H1 (cell line): Measurements from ENCODE around the gene TUBGCP6. TPM values are rescaled to one million over a fixed set of nuclear protein-coding genes. Genes with fewer than 3 reads are reported as not detected.

Source experiments
- CTCF ChIA-PET: fragments of 300-600 bp; sonication (Branson Sonifier 250); formaldehyde crosslinking; loops from one replicate; lab custom pipeline; 2021; ENCODE audit not compliant: partially characterized antibody; lab: Charles Lee
- POLR2A ChIA-PET: fragments of 300-600 bp; sonication (Branson Sonifier 250); formaldehyde crosslinking; loops from one replicate; lab custom pipeline; 2021; ENCODE audit warnings: inconsistent platforms; ENCODE audit not compliant: partially characterized antibody; lab: Charles Lee
- DNase-seq, 2 experiments: peaks; one replicate each; pipeline versions ENCODE4 v3.0.0 to v3.0.0-alpha.2; 2010 to 2022; ENCODE audit warnings: low spot score in 2 of 2, low read depth in 1 of 2, mixed read lengths in 1 of 2
- FAIRE-seq: peaks from 2 replicates; lab custom pipeline; 2011; peaks lifted over from hg19 to GRCh38; lab: Jason Lieb, UNC
- H2AFZ ChIP-seq: 2 replicates; pipeline ENCODE4 v1.8.1; 2012; ENCODE audit warnings: low read length, inconsistent platforms
- H2AK5ac ChIP-seq: 2 replicates; pipeline ENCODE4 v1.6.1; 2013; ENCODE audit warnings: low read depth, low read length
- H2BK120ac ChIP-seq: replicated peaks from 2 replicates; pipeline ENCODE3; 2013; ENCODE audit warnings: low read depth, low read length, inconsistent platforms
- H2BK12ac ChIP-seq: 2 replicates; pipeline ENCODE4 v1.6.1; 2013; ENCODE audit warnings: low read depth, low read length
- H2BK15ac ChIP-seq: 2 replicates; pipeline ENCODE4 v1.6.1; 2013; ENCODE audit warnings: low read length
- H2BK20ac ChIP-seq: 2 replicates; pipeline ENCODE4 v1.6.1; 2013; ENCODE audit warnings: low read length
- H2BK5ac ChIP-seq: 2 replicates; pipeline ENCODE4 v1.6.1; 2013; ENCODE audit warnings: low read depth, low read length
- H3K14ac ChIP-seq: 2 replicates; pipeline ENCODE4 v1.6.1; 2013; ENCODE audit warnings: inconsistent platforms; ENCODE audit not compliant: insufficient read length
- H3K18ac ChIP-seq: 2 replicates; pipeline ENCODE4 v1.6.1; 2013; ENCODE audit warnings: low read length; ENCODE audit errors: extremely low read depth
- H3K23ac ChIP-seq: 2 replicates; pipeline ENCODE4 v1.6.1; 2013; ENCODE audit warnings: inconsistent platforms; ENCODE audit not compliant: insufficient read length
- H3K23me2 ChIP-seq: 2 replicates; pipeline ENCODE4 v1.6.1; 2013; ENCODE audit warnings: low read depth, low read length
- H3K27ac ChIP-seq: 2 replicates; pipeline ENCODE4 v1.6.1; 2011; ENCODE audit warnings: low read depth, low read length, inconsistent platforms
- H3K27me3 ChIP-seq, 4 experiments: replicated peaks in 1 of 4; 1 replicate in 1 of 4; 2 replicates in 3 of 4; pipeline versions ENCODE4 v1.6.1 to v1.8.1; 2011 to 2013; ENCODE audit warnings: low read length in 3 of 4, mild to moderate bottlenecking in 3 of 4, inconsistent platforms in 2 of 4, mixed read lengths in 2 of 4, moderate library complexity in 1 of 4; ENCODE audit not compliant: control insufficient read depth in 3 of 4, insufficient read depth in 3 of 4; ENCODE audit errors: extremely low read depth in 1 of 4
- H3K36me3 ChIP-seq, 4 experiments: 2 replicates each; pipeline versions ENCODE4 v1.6.1 to v1.8.1; 2011 to 2013; ENCODE audit warnings: mild to moderate bottlenecking in 4 of 4, low read length in 3 of 4, moderate library complexity in 2 of 4, control low read depth in 1 of 4, inconsistent platforms in 1 of 4; ENCODE audit not compliant: insufficient read depth in 4 of 4, control insufficient read depth in 2 of 4
- H3K4ac ChIP-seq: replicated peaks from 2 replicates; pipeline ENCODE3; 2013; ENCODE audit warnings: low read length, low read depth, mixed read lengths, inconsistent platforms; ENCODE audit not compliant: insufficient read length
- H3K4me1 ChIP-seq, 4 experiments: replicated peaks in 1 of 4; 1 replicate in 1 of 4; 2 replicates in 3 of 4; pipeline versions ENCODE4 v1.6.1 to v1.8.1; 2011 to 2013; ENCODE audit warnings: low read length in 3 of 4, inconsistent platforms in 2 of 4, mixed read lengths in 1 of 4; ENCODE audit not compliant: insufficient read depth in 4 of 4, control insufficient read depth in 3 of 4
- H3K4me2 ChIP-seq, 2 experiments: 2 replicates each; pipeline versions ENCODE4 v1.6.1 to v1.8.1; 2011 to 2013; ENCODE audit warnings: low read depth in 2 of 2, low read length in 2 of 2, control low read depth in 1 of 2, inconsistent platforms in 1 of 2, mild to moderate bottlenecking in 1 of 2; ENCODE audit not compliant: insufficient read depth in 1 of 2
- H3K4me3 ChIP-seq, 4 experiments: fragments of 200-600, 300-600 bp in 1 of 4; sonication (generic), shearing (Covaris generic), sonication (Bioruptor Twin) in 1 of 4; 2 replicates each; pipeline versions ENCODE4 v1.5.1 to v1.8.1; 2011 to 2016; ENCODE audit warnings: low read length in 4 of 4, low read depth in 3 of 4, control low read depth in 2 of 4, inconsistent platforms in 2 of 4, mild to moderate bottlenecking in 2 of 4, mixed read lengths in 1 of 4, moderate library complexity in 1 of 4; ENCODE audit not compliant: insufficient read depth in 2 of 4; ENCODE audit errors: extremely low read depth in 1 of 4
- H3K56ac ChIP-seq: replicated peaks from 2 replicates; pipeline ENCODE3; 2013; ENCODE audit warnings: low read depth, mild to moderate bottlenecking, mixed read lengths, low read length, inconsistent platforms; ENCODE audit not compliant: insufficient read length
- H3K79me1 ChIP-seq: 2 replicates; pipeline ENCODE4 v1.6.1; 2013; ENCODE audit warnings: low read depth, low read length, control low read depth
- H3K79me2 ChIP-seq, 2 experiments: 2 replicates each; pipeline versions ENCODE4 v1.6.1 to v1.8.1; 2012 to 2013; ENCODE audit warnings: low read length in 2 of 2, mild to moderate bottlenecking in 2 of 2, inconsistent platforms in 1 of 2; ENCODE audit not compliant: insufficient read depth in 2 of 2, control insufficient read depth in 1 of 2
- H3K9ac ChIP-seq, 4 experiments: replicated peaks in 1 of 4; 1 replicate in 1 of 4; 2 replicates in 3 of 4; pipeline versions ENCODE4 v1.6.1 to v1.8.1; 2011 to 2013; ENCODE audit warnings: low read depth in 3 of 4, low read length in 3 of 4, control low read depth in 2 of 4, mild to moderate bottlenecking in 2 of 4, moderate library complexity in 2 of 4, inconsistent platforms in 1 of 4; ENCODE audit errors: extremely low read depth in 1 of 4
- H3K9me3 ChIP-seq, 2 experiments: 2 replicates each; pipeline versions ENCODE4 v1.6.1 to v1.8.1; 2012 to 2013; ENCODE audit warnings: mild to moderate bottlenecking in 2 of 2, moderate library complexity in 2 of 2, control low read depth in 1 of 2, inconsistent platforms in 1 of 2, low read depth in 1 of 2, low read length in 1 of 2, mixed read lengths in 1 of 2; ENCODE audit not compliant: insufficient read depth in 2 of 2
- H4K20me1 ChIP-seq, 2 experiments: replicated peaks in 1 of 2; 2 replicates each; pipeline versions ENCODE3 to v1.8.1; 2011 to 2013; ENCODE audit warnings: inconsistent platforms in 2 of 2, low read length in 2 of 2, mild to moderate bottlenecking in 1 of 2; ENCODE audit not compliant: insufficient read depth in 2 of 2, control insufficient read depth in 1 of 2
- H4K5ac ChIP-seq: 2 replicates; pipeline ENCODE4 v1.6.1; 2013; ENCODE audit warnings: low read length, low read depth, mixed read lengths, inconsistent platforms; ENCODE audit not compliant: insufficient read length
- H4K8ac ChIP-seq: 2 replicates; pipeline ENCODE4 v1.8.0; 2013; ENCODE audit warnings: mild to moderate bottlenecking, moderate library complexity, low read length, inconsistent platforms; ENCODE audit not compliant: insufficient read depth; ENCODE audit errors: extremely low read depth
- H4K91ac ChIP-seq: replicated peaks from 2 replicates; pipeline ENCODE3; 2013; ENCODE audit warnings: low read length, mixed read lengths, inconsistent platforms; ENCODE audit not compliant: insufficient read length
- WGBS, 2 experiments: shearing (Covaris generic) in 1 of 2; methylation state at CpG; one replicate each; pipeline versions ENCODE4 v1.1.6 to v1.1.7; 2013 to 2015; ENCODE audit warnings: low lambda C conversion rate in 2 of 2, mixed read lengths in 2 of 2, inconsistent platforms in 1 of 2, low coverage in 1 of 2, missing lambda C conversion rate in 1 of 2; ENCODE audit not compliant: insufficient replicate concordance in 2 of 2, insufficient coverage in 1 of 2, insufficient read length in 1 of 2; ENCODE audit errors: extremely low coverage in 1 of 2, missing lambda C conversion rate in 1 of 2; 5-methylcytosine and 5-hydroxymethylcytosine counted together
- polyA plus RNA-seq, 7 experiments: library from polyadenylated mRNA; depleted of rRNA in 3 of 7; stranded (reverse) in 5 of 7; unstranded in 2 of 7; fragments of >200 nt in 5 of 7; fragments of 200-250 nt in 2 of 7; gene quantifications; 1 replicate in 5 of 7; 2 replicates in 1 of 7; 4 replicates in 1 of 7; pipeline versions ENCODE4 v1.2.1 to v1.2.3, GENCODE V29; 2011 to 2013; ENCODE audit warnings: missing spikeins in 2 of 7, mixed read lengths in 2 of 7
- total RNA-seq: library from RNA; stranded (reverse); fragmentation: NEBNext Ultra II Directional; extraction: Animal tissue kit (Norgen Biotek cat#: 25700); gene quantifications from 2 replicates; pipeline ENCODE4 v1.2.1, GENCODE V29; 2021

Gene TUBGCP6
- total and polyA plus RNA-seq, 2 of the 8 experiments (the other 6 are each of a cell fraction or from before 2014, with no cell fraction given) = 24.2 to 24.7 TPM

- 88% methylated on average over 19 of the region's 19 CpGs; no CpG with 5 or more reads in 1 of the 2 experiments for WGBS, 2 experiments
Measured at GRCh38 chr22:50255099-50255498, 10.3 kb upstream of the TUBGCP6 start.

More at GRCh38 chr22:50255099-50255498, 10.3 kb upstream of the TUBGCP6 start:
- FAIRE-seq (no peak), DNase-seq (no peak)
- Histone ChIP-seq H2BK12ac (no peak overlapping the region), H4K8ac (no peak overlapping the region; the same call in 1 of the 2 replicates), H3K4ac (no peak overlapping the region), H3K23me2 (peaks cover 12% of the 10 kb centered on the region), H3K18ac (no peak overlapping the region), H2BK120ac (no peak overlapping the region), H3K9ac (no peak overlapping the region), H2BK20ac (no peak overlapping the region), H2BK15ac (no peak overlapping the region), H2AK5ac (no peak overlapping the region), H3K14ac (no peak overlapping the region), H3K36me3 (no peaks in the 10 kb centered on the region), H3K4me2 (no peak overlapping the region), H3K23ac (no peak overlapping the region), H2AFZ (no peak overlapping the region), H3K27ac (no peak overlapping the region), H3K79me2 (no peaks in the 10 kb centered on the region), H3K4me3 (no peak overlapping the region), H4K91ac (no peak overlapping the region), H4K5ac (no peak overlapping the region), H2BK5ac (no peak overlapping the region), H3K27me3 (peaks cover 0 to 2% (median 1%) of the 10 kb centered on the region in 4 experiments; a peak in 3 of 7 replicates), H3K79me1 (no peaks in the 10 kb centered on the region), H3K56ac (no peak overlapping the region), H4K20me1 (peaks cover 3 to 11% of the 10 kb centered on the region in 2 experiments), H3K9me3 (no peaks in the 10 kb centered on the region), H3K4me1 (peaks cover 0 to 5% (median 4%) of the 10 kb centered on the region in 4 experiments; a peak in 6 of 7 replicates)
- POLR2A ChIA-PET = interaction anchor here (0.7 kb wide), 1 partner anchor 18 kb away, joined by 3 read pairs; no protein-coding TSS in a partner anchor
- CTCF ChIA-PET = interaction anchor here (1.3 to 1.4 kb wide), 2 partner anchors 85 to 87 kb away, joined by 3 to 7 read pairs; no protein-coding TSS in a partner anchor
